CD4-positive, alpha-beta T cell treated with Interleukin-4 for 4 hours (primary cell): Measurements from ENCODE around the gene RANBP1.

Experiments used
- DNase-seq: peaks from one replicate; pipeline ENCODE4 v3.0.0-alpha.2; 2020

Gene RANBP1

GRCh38 chr22:20176421-20177085 lies 60.6 kb downstream of the RANBP1 start:
- no peak for DNase-seq
